GM19023 (cell line): ENCODE data around the gene MTMR4.
"Not testable (repeated sequence)": the region's sequence is repeated elsewhere in the genome, so short reads cannot be mapped to it uniquely, and the experiment has no call there.

ENCODE experiments used
- ATAC-seq: cut with Tn5 transposase; IDR thresholded peaks from one replicate; pipeline ENCODE4 v1.9.1; 2021; ENCODE audit warnings: mild to moderate bottlenecking, moderate library complexity; ENCODE audit not compliant: unreplicated experiment

The MTMR4 gene

DNA sequence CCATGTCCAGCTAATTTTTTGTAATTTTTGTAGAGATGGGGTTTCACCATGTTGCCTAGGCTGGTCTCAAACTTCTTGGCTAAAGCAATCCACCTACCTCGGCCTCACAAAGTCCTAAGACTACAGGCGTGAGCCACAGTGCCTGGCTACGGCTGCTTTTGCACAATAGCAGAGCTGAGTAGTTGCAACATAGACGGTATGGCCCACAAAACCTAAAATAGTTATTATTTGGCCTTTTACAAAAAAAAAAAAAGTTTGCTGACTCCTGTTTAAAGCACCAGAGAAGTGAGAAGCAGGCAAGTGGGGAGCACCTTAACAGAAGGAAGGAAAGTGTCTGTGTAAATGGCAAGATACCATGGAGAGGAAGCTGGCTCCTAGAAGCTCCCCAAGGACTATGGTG, 20.9 kb downstream of the MTMR4 start:
- no peak for ATAC-seq

GRCh38 chr17:58492238-58493121, 22.0 kb downstream of the MTMR4 start:
- no peak for ATAC-seq

DNA sequence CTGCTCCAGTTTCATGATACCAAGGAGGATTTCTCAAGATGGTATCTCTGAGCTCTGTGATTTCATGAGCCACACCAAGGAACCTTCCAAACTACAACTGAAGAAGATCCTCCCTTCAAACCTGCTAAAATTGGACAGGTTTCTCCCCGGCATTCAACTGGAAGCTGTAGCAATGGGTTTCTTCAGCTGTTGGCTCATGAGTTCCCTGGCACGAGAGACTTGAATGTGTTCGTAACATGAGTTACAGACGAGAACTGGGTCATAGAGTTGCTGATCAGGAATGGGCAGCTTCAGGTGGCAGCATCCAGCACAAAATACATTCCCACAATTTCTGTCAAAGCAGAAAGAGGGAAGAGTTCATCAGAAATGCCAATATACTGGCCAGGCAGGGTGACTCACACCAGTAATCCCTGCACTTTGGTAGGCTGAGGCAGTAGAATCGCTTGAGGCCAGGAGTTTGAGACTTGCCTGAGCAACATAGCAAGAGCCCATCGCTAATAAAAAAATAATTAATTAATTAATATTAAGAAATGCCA, 22.9 kb downstream of the MTMR4 start:
- ATAC-seq: no peak

GRCh38 chr17:58488428-58488890, 26.0 kb downstream of the MTMR4 start:
- ATAC-seq: no peak

- ATAC-seq: peak; percentile 55
Observed at GRCh38 chr17:58487589-58488427, 26.6 kb downstream of the MTMR4 start, which contains the start of gene HSF5. Gene HSF5, minus strand, starts transcription at chr17:58488408. Its CDS starts 134 bp downstream, at chr17:58488274.

DNA sequence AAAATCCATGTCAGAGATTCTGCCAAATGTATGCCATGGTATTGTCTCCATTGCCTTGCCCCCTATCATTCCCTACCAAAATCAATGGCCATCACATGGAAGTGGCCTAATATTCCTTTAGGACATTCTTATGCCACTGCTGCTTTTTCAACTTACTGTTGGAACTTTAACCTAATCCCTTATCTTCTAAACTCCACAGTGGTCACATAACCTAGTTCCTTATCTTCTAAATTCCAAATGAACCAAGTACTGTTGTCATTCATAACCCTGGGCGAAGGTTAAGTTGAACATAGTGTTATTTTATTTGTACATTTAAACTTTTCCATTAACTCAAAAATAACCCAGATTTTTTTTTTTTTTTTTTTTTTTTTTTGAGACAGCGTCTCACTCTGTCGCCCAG, 29.8 kb downstream of the MTMR4 start:
- ATAC-seq: no peak

GRCh38 chr17:58481798-58482197, 32.6 kb downstream of the MTMR4 start:
- ATAC-seq: not testable (repeated sequence)

DNA sequence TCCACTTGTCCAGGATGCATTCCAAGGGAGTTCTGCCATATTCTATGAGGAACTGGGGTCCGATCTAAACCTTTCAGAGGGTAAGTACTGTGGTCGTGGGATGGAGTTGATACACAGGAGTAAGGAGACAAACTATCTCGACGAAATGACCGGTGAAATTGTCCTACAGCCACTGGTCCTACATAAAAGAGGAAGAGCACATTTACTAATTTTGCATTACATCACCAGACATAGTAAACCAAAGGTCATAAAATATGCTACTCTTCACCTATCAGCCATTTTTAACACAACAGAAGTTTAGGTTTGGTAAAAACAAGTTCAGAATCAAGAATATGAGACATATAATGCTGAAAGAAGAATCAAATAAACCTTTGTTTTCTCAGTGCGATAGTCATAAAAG, 34.3 kb downstream of the MTMR4 start:
- no peak for ATAC-seq

DNA sequence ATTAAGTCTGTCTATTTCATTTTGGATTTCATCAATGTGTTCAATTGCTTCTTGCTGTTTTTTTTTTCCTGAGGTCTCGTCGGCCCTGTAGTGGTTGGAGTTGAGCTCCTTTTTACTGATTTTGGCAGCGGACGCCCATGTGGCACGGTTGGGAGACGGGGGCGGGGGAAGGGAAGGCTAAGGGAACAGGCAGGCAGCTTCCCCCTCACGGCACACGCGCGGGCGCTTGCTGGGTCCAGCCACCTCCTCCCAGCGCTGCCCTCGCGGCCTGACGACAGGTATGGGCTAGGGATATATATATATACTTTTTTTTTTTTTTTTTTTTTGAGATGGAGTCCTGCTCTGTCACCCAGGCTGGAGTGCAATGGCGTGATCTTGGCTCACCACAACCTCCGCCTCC, 37.6 kb downstream of the MTMR4 start:
- no peak for ATAC-seq

- no peak for ATAC-seq
Observed at GRCh38 chr17:58475985-58476384, 38.5 kb downstream of the MTMR4 start.

- ATAC-seq: no peak
Observed at GRCh38 chr17:58470356-58470755, 44.1 kb downstream of the MTMR4 start.

GRCh38 chr17:58468944-58469343, 45.5 kb downstream of the MTMR4 start:
- no peak for ATAC-seq

DNA sequence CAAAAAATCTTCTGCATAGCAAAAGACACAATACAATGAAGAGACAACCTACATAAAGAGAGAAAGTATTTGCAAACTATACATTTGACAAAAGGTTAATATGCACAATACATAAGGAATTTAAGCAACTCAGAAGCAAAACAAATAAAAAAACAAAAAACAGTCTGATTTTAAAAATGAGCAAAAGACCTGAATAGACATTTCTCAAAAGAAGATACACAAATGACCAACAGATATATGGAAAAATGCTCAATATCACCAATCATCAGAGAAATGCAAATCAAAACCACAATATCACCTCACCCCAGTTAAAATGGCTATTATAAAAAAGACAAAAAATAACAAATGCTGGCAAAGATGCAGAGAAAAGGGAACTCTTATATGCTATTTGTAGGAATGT, 58.9 kb downstream of the MTMR4 start:
- no peak for ATAC-seq

- ATAC-seq: no peak
Observed at GRCh38 chr17:58452738-58453137, 61.7 kb downstream of the MTMR4 start.

GRCh38 chr17:58447039-58447975, 67.1 kb downstream of the MTMR4 start:
- no peak for ATAC-seq

GRCh38 chr17:58446086-58446485, 68.4 kb downstream of the MTMR4 start:
- no peak for ATAC-seq
